Kidney glomerular epithelial cell (primary cell): ENCODE data around the gene KIFC1.
A peak's percentile ranks its signal among the peaks of the same experiment; 100 is the strongest.
"Not testable (repeated sequence)": the region's sequence is repeated elsewhere in the genome, so short reads cannot be mapped to it uniquely, and the experiment has no call there.

Source experiments
- DNase-seq: peaks from one replicate; lab custom pipeline; 2025; lab: John Stamatoyannopoulos, UW

KIFC1 gene

DNA sequence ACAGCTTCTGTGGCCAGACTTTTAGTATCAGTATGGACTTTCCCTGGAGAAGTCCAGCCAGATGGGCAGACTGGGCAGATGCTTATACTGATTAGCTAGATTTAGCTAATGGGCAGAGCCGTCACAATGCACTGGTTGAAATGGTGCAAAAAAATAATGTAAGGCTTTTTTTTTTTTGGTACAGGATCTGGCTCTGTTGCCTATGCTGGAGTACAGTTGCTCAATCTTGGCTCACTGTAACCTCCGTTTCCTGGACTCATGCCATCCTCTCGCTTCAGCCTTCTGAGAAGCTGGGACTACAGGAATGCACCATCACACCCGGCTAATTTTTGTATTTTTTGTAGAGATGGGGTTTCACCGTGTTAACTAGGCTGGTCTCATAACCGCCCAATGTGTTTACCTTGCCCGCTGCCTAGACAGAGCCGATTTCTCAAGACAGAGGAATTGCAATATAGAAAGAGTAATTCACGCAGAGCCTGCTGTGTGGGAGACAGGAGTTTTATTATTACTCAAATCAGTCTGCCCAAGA is 16.4 kb upstream of the KIFC1 start:
- peak; percentile 56 for DNase-seq

DNA sequence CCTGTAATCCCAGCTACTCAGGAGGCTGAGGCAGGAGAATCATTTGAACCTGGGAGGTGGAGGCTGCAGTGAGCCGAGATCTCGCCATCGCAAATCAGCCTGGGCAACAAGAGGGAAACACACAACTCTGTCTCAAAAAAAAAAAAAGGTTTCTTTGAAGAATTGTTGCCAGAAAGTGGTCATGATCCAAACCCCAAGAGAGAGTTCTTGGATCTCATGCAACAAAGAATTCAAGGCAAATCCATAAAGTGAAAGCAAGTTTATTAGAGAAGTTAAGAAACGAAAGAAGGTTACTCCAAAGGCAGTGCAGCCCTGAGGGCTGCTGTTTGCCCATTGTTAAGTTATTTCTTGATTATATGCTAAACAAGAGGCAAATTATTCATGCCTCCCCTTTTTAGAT is 14.5 kb upstream of the KIFC1 start:
- no peak for DNase-seq

DNA sequence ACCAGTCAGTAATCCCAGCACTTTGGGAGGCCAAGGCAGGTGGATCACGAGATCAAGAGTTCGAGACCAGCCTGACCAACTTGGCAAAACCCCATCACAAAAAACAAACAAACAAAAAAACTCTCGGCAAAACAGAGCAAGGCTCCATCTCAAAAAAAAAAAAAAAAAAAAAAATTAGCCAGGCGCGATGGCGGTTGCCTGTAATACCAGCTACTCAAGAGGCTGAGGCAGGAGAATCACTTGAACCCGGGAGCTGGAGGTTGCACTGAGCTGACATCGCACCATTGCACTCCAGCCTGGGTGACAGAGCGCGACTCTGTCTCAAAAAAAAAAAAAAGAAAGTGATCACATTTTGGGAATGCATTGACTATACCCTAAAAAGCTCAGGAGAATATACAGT is 12.4 kb upstream of the KIFC1 start:
- not testable (repeated sequence) for DNase-seq

DNA sequence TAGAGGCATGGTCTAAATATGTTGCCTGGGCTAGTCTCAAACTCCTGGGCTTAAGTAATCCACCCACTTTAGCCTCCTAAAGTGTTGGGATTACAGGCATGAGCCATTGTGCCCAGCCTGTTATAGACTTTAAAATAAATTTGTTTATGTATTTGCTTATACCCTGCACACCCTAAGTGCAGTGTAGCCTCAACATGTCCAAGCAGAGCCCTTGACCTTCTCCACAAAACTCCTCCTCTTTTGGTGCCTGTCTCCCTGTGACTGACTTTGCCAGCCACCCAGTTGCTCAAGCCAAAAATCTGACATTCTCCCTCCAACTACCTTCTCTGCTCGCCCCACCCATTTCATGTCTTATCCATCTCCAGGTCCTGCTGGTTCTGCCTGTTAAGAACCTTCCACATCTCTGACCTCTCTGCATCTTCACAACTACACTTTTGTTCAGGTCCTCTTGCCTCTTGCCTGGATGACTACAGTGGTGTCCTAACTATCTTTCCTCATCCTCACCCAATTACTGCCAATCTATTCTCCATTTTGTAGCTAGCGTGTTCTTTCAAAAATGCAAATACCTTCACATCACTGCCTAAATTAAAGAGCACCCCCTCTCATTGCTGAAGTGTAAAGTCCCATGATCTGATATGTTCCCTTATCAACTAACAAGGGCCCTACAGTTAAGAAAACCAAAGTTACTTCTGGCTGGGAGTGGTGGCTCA is 11.2 kb upstream of the KIFC1 start:
- DNase-seq = no peak

DNA sequence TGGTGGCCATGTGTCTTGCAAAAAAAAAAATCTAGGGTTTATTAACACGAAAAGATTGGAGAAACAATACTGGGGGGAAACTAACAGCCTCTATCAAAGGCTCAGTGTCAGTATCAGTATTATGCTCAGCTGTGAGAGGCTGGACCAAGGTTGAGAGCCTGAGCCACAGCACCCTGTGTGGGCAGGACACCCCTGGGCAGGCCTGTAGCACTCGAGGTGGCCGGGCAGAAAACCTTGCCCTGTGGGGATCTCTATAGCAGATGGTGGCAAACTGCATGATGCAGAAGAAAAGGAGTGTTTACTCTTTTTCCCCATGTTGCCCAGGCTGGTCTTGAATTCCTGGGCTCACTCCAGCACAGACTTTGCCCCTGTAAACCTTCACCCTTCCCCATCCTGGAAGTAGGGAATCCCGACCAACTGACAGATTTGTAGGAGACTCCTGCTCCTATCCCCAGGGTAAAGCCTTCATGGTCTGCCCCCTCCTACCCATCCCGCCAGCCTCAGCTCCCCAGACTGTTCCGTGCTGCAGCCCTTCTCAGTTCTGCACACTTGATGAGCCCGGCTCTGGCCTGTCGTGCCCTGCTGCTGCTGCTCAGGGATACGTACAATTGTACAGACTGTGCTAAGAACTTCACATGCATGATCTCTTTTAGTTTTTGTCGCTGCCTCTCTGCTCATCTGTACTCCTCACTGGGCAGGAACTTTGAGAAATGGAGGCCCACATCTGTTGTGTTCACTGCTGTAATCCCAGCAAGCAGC is 8.0 kb upstream of the KIFC1 start:
- no peak for DNase-seq

DNA sequence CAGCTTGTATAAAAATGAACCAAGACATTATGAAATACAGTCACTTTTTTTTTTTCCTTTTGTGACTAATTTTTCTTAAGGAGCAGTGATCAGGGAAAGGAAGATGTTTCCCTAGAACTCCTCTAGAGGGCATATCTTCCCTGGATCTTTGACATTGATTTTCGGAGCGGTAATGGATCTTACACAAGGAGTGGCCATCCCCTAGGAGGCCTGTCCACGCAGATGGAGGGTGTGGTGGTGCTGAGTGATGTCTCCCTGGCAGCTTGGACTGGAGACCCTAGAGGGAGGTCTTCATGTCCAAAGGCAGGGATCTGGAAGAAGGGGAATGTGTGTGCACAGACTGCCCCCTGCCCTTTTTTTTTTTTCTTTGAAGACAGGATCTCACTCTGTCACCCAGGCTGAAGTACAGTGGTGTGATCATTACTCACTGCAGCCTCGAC is 7.0 kb upstream of the KIFC1 start:
- DNase-seq = peak; percentile 48

DNA sequence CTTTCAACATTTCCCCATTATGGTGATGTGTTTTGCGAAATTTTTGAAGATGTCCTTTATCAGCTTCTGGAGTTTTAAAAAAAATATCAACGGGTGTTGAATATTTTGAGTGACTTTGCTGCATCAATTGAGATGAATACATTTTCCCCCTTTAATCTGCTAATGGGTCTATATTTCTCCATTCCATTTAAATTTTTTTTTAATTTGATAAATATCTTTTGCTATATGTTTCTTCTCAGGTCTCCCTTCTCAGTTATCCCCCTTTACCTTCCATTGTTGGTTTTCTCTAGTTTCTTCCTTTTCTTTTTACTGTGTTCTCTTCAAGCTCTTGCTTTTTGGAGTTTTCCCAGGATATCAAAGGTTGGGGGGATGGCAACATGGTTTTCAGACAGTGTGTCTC is 1.4 kb upstream of the KIFC1 start:
- DNase-seq = no peak

DNA sequence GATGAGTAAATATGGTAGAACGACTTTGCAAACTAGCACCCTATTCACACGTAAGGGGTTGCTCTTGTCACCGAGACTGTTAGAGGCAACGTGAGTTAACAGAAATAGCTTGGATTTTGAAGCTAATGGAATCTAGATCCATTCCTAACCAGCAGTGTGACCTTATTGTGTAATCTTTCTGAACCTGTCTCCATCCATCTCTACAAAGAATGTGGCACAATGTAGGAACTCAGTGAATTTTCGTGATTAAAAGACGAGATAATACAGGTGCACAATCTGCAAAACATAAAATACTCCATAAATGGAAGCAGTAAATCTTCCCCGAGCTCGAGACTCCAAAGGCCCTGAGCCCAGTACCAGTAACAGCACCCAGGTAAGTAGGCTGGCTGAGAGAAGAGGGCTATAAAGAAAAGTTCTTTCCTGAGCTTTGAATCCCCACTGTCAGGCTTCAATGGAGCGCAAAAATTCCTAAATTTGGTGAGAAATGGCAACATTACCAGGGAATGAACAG is 801 bp upstream of the KIFC1 start:
- no peak for DNase-seq

DNA sequence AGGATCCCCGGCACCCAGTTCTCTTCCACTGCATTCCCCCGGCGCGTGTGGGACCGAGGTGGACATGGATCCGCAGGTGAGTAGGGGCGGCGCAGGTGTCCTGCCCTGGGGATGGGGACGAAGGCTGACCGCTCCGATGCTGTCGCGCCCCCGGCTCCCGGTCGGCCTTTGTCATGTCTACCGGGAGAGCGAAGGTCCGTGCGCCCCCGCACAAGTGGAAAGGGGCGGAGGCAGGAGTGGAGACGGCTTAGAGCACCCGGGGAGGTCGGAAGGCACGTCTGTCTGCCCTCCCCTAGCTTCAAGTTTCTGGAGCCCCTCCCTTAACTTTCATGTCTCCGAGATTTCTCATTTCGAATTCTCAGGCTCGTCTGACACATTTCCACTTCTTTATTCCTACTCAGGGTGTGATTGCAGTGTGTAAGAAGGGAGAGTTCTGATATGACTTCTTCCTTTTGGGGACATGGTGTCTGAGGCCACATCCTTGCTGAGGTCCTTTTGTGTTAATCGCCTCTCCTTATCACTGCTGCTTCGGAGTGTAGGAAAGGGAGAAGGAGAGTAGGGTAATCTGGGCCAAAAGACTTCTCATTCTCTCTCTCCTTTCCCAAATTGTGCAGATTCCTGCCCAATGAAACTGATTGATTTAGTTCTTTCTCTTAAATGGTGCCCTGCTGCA is 435 bp downstream of the KIFC1 start:
- DNase-seq = no peak

DNA sequence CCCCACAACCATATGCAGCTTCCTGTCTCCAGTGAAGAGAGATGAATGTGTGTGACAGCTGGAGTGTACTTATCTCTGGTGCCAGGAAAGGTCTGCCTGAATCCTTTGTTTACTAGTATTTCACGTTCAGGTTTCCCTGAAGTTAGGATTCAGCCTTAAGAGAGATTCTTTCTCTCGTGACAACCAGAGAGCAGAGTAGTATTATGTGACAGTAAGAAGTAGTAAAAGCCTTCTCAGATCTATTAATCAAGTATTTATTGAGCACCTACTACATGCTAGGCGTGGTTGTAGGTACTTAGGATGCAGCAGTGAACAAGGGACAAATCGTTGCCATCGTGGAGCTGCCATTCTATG is 949 bp downstream of the KIFC1 start:
- no peak for DNase-seq

DNA sequence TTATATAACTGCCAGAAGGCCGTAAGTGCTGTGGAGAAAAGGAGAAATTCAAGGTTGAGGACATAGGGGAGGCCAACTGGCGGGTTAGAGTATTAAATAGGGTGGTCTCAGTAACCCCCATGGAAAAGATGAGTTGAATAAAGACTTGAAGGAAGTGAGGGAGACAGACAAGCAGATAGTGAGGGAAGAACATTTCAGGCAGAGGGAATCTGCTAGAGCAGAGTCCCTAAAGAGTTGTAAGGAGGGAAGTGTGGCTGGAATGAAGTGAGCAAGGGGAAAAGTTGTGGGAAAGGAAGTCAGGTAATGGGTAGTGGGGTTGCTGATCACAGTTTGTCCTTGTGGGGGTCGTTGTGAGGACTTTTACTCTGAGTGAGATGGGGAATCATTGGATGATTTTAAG is 1.4 kb downstream of the KIFC1 start:
- no peak for DNase-seq

DNA sequence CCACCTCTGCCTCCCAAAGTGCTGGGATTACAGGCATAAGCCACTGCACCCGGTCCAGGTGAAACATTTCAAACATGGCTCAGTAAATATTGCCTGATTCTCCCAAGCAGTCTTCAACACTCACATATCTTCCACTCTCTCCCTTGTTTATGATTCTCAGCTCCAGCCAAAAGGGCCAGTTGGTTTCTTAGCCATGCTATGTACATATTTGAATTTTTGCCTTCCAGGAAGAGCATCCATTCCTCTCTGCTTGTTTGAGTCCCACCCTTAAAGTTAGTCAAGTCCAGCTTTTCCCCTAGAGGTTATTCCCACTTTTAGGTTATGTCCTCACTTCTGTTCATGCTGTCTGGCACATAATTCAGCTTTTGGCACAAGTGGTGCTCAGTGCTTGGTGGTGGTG is 5.9 kb downstream of the KIFC1 start:
- no peak for DNase-seq

DNA sequence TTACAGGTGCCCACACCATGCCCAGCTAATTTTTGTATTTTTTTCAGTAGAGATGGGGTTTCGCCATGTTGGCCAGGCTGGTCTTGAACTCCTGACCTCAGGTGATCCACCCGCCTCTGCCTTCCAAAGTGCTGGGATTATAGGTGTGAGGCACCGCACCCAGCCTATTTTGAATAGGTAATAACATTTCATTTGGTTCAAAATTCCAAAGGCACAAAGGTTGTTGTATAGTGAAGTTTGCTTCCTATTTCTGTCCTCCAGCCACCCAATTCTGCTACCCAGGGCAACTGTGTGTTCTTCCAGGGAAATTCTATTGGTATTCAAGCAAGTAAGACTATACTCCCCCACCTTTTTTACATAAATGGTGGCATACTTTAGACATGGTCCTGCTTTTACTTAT is 7.0 kb downstream of the KIFC1 start:
- not testable (repeated sequence) for DNase-seq

DNA sequence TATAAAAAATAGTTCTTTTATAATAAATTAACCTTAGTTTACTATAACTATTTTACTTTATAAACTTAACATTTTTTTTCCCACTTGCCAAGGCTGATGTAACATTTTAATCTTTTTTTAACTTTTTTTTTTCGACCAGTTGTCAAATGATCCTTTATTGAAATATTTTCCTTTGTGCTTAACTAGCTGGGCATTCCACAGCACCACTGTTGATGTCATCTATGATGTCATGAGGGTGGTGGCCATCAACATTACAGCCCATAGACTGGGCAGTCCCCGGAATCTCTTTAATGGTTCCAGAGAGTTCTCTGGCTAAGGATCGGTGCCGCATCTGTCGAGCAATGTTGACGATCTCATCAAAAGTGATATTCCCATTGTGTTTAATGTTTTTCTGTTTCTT is 8.3 kb downstream of the KIFC1 start:
- not testable (repeated sequence) for DNase-seq

DNA sequence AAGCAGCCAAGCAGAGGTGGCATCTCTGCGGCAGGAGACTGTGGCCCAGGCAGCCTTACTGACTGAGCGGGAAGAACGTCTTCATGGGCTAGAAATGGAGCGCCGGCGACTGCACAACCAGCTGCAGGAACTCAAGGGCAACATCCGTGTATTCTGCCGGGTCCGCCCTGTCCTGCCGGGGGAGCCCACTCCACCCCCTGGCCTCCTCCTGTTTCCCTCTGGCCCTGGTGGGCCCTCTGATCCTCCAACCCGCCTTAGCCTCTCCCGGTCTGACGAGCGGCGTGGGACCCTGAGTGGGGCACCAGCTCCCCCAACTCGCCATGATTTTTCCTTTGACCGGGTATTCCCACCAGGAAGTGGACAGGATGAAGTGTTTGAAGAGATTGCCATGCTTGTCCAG is 13.3 kb downstream of the KIFC1 start:
- DNase-seq = no peak

DNA sequence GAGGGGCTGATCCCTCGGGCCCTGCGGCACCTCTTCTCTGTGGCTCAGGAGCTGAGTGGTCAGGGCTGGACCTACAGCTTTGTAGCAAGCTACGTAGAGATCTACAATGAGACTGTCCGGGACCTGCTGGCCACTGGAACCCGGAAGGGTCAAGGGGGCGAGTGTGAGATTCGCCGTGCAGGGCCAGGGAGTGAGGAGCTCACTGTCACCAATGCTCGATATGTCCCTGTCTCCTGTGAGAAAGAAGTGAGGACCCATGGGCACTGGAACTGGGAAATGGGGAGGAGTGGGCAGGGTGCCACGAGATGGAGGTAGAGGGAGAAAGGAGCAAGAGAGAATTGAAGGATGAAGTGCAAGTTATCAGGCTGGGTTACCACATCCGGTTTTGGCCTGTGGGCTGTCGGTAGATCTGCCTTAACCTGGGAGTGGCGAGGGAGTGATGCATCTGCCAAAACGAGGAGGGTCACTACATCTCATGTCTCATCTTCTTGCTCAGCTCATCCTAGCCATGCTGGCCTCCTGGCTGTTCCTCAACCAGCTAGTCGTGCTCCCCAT is 13.8 kb downstream of the KIFC1 start:
- DNase-seq = no peak

DNA sequence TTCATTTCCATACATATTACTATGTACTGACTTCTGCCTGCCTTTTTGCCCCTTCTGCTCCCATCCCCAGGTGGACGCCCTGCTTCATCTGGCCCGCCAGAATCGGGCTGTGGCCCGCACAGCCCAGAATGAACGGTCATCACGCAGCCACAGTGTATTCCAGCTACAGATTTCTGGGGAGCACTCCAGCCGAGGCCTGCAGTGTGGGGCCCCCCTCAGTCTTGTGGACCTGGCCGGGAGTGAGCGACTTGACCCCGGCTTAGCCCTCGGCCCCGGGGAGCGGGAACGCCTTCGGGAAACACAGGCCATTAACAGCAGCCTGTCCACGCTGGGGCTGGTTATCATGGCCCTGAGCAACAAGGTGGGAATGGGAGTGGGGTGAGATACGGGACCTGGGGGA is 14.5 kb downstream of the KIFC1 start:
- no peak for DNase-seq

DNA sequence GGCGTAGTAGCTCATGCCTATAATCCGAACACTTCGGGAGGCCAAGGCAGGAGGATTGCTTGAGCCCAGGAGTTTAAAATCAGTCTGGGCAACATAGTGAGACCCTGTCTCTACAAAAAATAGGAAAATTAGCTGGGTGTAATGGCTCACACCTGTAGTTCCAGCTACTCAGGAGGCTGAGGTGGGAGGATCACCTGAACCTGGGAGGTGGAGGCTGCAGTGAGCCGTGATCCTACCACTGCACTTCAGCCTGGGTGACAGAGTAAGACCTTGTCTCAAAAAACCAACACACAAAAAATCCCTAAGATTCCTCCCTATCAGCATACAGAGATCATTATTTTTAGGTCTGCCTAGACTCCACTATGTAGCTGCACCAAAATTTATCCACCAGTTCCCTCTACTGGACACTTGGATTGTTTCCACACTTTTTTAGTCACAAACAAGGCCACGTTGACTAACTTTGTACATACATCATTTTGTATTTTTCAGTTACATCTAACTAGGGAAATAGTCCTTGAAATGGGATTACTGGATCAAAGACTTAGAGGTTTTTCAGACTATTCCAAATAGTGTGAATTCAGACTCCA is 15.6 kb downstream of the KIFC1 start:
- DNase-seq = peak; percentile 26

DNA sequence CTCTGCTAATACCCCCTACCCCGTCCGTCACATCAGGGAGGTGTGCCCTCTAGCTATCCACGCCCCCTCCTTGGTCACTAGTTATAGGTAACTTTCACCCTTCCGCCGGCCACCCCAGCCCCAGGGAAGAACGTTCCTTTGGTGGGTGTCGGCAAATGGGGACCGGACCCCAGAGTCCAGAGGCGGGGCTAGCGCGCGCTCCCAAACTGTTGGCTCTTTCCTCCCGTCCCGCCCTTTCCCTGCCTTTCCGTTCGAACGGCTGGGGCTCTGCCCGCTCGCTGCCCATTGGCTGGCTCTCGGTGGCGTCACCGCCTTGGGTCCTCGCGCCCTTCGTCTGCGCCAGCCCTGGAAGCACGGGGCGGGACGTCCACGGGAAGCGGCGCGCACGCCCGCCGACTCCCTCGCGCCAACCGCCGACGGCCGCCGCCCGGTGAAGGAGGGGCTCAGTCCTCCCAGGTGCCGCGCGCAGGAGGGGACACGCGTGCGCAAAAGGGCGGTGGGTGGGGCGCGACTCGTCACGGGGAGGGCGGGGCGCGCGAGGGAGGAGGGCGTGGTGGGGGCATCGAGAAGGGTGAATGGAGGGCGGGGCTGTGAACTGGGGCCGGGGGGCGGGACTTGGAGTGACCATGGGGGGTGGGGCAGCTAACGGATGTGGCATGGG is 18.6 kb downstream of the KIFC1 start:
- DNase-seq = peak; percentile 92

DNA sequence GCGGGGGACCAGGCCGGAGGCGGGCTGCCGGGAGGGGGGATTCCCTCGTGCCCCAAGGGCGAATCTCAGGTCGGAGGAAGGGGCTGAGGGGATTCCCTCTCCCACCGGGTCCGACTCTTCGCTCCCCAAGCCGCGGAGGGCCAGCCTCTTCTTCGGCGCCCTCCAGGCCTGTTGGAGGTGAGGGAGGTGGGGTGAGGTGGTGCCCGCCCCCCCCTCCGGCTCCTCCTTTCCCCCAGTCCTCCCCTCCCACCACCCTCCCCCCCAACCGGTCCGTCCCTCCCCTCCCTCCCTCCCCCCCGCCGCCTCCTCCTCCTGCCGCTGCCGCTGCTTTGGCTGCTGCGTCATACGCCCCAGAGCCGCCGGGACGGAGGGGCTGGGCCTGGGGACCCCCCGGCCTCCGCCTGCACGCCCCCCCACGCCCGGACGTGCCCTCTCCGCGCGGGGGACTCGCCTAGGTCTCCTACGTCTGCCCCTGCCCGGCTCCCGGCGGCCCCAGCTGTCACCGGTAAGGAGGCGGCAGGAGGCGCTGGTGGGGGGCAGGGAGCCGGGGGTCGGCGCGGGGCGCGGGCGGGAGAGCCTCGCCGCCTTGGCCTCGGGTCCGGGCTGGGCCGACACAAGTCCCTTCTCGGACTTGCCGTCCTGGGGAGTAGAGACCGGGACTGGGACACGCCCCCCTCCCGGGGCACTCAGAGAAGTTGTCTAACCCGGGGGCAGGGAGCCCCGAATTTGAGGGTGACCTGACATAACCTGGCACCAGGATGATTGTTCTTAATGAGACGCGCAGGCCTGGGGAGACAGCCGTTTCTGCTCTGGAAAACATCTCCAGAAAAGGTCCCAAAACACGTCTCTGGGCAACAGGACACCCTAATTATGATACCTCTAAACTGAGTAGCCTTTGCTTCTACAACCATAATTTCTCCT is 19.3 kb downstream of the KIFC1 start, which contains the start of gene PHF1:
TSS of gene PHF1 (plus strand) at position 304 of the 921 bp plus-strand sequence. CDS start 1,250 bp downstream, outside the sequence.
- DNase-seq = peak; percentile 73
